ENCODE data around the gene AK5.

The AK5 gene

GRCh38 chr1:77534456-77534855 lies 252.6 kb downstream of the AK5 start:
- no peaks in the 10 kb centered on the region for H3K9me3 Mint-ChIP-seq
- no peak overlapping the region for H3K27ac Mint-ChIP-seq
- peaks cover 11% of the 10 kb centered on the region for H3K4me1 Mint-ChIP-seq
- no peak for DNase-seq
- H3K27me3 Mint-ChIP-seq, result no peaks in the 10 kb centered on the region
- no peak overlapping the region for H3K4me3 Mint-ChIP-seq
- no peak for ATAC-seq

- ATAC-seq, result no peak
- no peak for DNase-seq
- H3K27me3 Mint-ChIP-seq, result no peaks in the 10 kb centered on the region
- H3K4me3 Mint-ChIP-seq, result no peak overlapping the region
- H3K9me3 Mint-ChIP-seq, result no peaks in the 10 kb centered on the region
- H3K4me1 Mint-ChIP-seq, result peaks cover 14% of the 10 kb centered on the region
- H3K27ac Mint-ChIP-seq, result peak overlapping the region in 1 of 2 donors; percentile 30
These were observed 255.0 kb downstream of the AK5 start for GRCh38 chr1:77536813-77537212.

GRCh38 chr1:77538956-77539518 lies 257.2 kb downstream of the AK5 start:
- DNase-seq, result no peak

GRCh38 chr1:77539519-77540142 lies 257.8 kb downstream of the AK5 start:
- H3K4me1 Mint-ChIP-seq, result peaks cover 5% of the 10 kb centered on the region
- H3K9me3 Mint-ChIP-seq, result no peaks in the 10 kb centered on the region
- H3K27me3 Mint-ChIP-seq, result no peaks in the 10 kb centered on the region
- H3K4me3 Mint-ChIP-seq, result no peak overlapping the region
- ATAC-seq, result no peak
- H3K27ac Mint-ChIP-seq, result peak overlapping the region in 1 of 2 donors; percentile 20
- no peak for DNase-seq

More at GRCh38 chr1:77538956-77539518, 257.2 kb downstream of the AK5 start:
- peak; percentile 31 for ATAC-seq
- no peak overlapping the region for H3K27ac Mint-ChIP-seq
- H3K9me3 Mint-ChIP-seq, result no peaks in the 10 kb centered on the region
- no peaks in the 10 kb centered on the region for H3K27me3 Mint-ChIP-seq
- H3K4me3 Mint-ChIP-seq, result no peak overlapping the region
- H3K4me1 Mint-ChIP-seq, result peaks cover 6% of the 10 kb centered on the region

- Mint-ChIP-seq H3K4me1 (peaks cover 5% of the 10 kb centered on the region), H3K4me3 (no peak overlapping the region), H3K9me3 (no peaks in the 10 kb centered on the region), H3K27me3 (no peaks in the 10 kb centered on the region), H3K27ac (no peak overlapping the region)
- DNase-seq (no peak), ATAC-seq (no peak)
These were observed 258.8 kb downstream of the AK5 start for GRCh38 chr1:77540501-77541161.

GRCh38 chr1:77541162-77541545 lies 259.3 kb downstream of the AK5 start:
- H3K27ac Mint-ChIP-seq, result peak overlapping the region in 1 of 2 donors; percentile 29
- DNase-seq, result no peak
- no peaks in the 10 kb centered on the region for H3K9me3 Mint-ChIP-seq

GRCh38 chr1:77542813-77543420 lies 261.1 kb downstream of the AK5 start:
- Mint-ChIP-seq H3K27me3 (no peaks in the 10 kb centered on the region), H3K27ac (no peak overlapping the region), H3K4me1 (peaks cover 5% of the 10 kb centered on the region), H3K9me3 (no peaks in the 10 kb centered on the region), H3K4me3 (no peak overlapping the region)
- ATAC-seq, result no peak
- DNase-seq, result no peak

More at GRCh38 chr1:77541162-77541545, 259.3 kb downstream of the AK5 start:
- ATAC-seq, result no peak
- H3K4me1 Mint-ChIP-seq, result peaks cover 5% of the 10 kb centered on the region
- H3K4me3 Mint-ChIP-seq, result no peak overlapping the region
- H3K27me3 Mint-ChIP-seq, result no peaks in the 10 kb centered on the region

- DNase-seq (no peak), ATAC-seq (no peak)
- no peak overlapping the region for H3K4me3 Mint-ChIP-seq
- H3K27me3 Mint-ChIP-seq, result no peaks in the 10 kb centered on the region
- H3K9me3 Mint-ChIP-seq, result no peaks in the 10 kb centered on the region
- H3K4me1 Mint-ChIP-seq, result peaks cover 5% of the 10 kb centered on the region
- H3K27ac Mint-ChIP-seq, result no peak overlapping the region
These were observed 262.1 kb downstream of the AK5 start for GRCh38 chr1:77543822-77544448.

GRCh38 chr1:77544845-77545244 lies 263.0 kb downstream of the AK5 start:
- no peak overlapping the region for H3K4me3 Mint-ChIP-seq
- ATAC-seq, result no peak
- no peak overlapping the region for H3K27ac Mint-ChIP-seq
- H3K9me3 Mint-ChIP-seq, result no peaks in the 10 kb centered on the region
- DNase-seq, result no peak
- no peaks in the 10 kb centered on the region for H3K4me1 Mint-ChIP-seq
- H3K27me3 Mint-ChIP-seq, result no peaks in the 10 kb centered on the region

- H3K27ac Mint-ChIP-seq, result peak overlapping the region in 1 of 2 donors; percentile 61
- ATAC-seq (peak; percentile 20), DNase-seq (no peak)
These were observed 264.2 kb downstream of the AK5 start for GRCh38 chr1:77545970-77546369.

GRCh38 chr1:77546890-77547289 lies 265.1 kb downstream of the AK5 start:
- no peaks in the 10 kb centered on the region for H3K9me3 Mint-ChIP-seq

More at GRCh38 chr1:77545970-77546369, 264.2 kb downstream of the AK5 start:
- no peak overlapping the region for H3K4me3 Mint-ChIP-seq
- no peaks in the 10 kb centered on the region for H3K4me1 Mint-ChIP-seq
- H3K27me3 Mint-ChIP-seq, result no peaks in the 10 kb centered on the region
- H3K9me3 Mint-ChIP-seq, result no peaks in the 10 kb centered on the region

GRCh38 chr1:77548285-77548684 lies 266.5 kb downstream of the AK5 start:
- DNase-seq (no peak), ATAC-seq (no peak)
- no peaks in the 10 kb centered on the region for H3K9me3 Mint-ChIP-seq
- H3K4me3 Mint-ChIP-seq, result no peak overlapping the region
- no peaks in the 10 kb centered on the region for H3K4me1 Mint-ChIP-seq
- H3K27me3 Mint-ChIP-seq, result no peaks in the 10 kb centered on the region
- H3K27ac Mint-ChIP-seq, result no peak overlapping the region

More at GRCh38 chr1:77546890-77547289, 265.1 kb downstream of the AK5 start:
- H3K4me1 Mint-ChIP-seq, result no peaks in the 10 kb centered on the region
- no peak for ATAC-seq
- H3K27ac Mint-ChIP-seq, result no peak overlapping the region
- DNase-seq, result no peak
- H3K27me3 Mint-ChIP-seq, result no peaks in the 10 kb centered on the region
- H3K4me3 Mint-ChIP-seq, result no peak overlapping the region

GRCh38 chr1:77550135-77550534 lies 268.3 kb downstream of the AK5 start:
- Mint-ChIP-seq H3K9me3 (no peaks in the 10 kb centered on the region), H3K27ac (no peak overlapping the region), H3K27me3 (no peaks in the 10 kb centered on the region), H3K4me3 (no peak overlapping the region), H3K4me1 (no peaks in the 10 kb centered on the region)
- DNase-seq (no peak), ATAC-seq (no peak)

GRCh38 chr1:77552626-77553025 lies 270.8 kb downstream of the AK5 start:
- peaks cover 5% of the 10 kb centered on the region for H3K4me1 Mint-ChIP-seq
- no peak overlapping the region for H3K4me3 Mint-ChIP-seq

GRCh38 chr1:77553568-77554291 lies 271.9 kb downstream of the AK5 start:
- DNase-seq, result no peak
- peaks cover 5% of the 10 kb centered on the region for H3K4me1 Mint-ChIP-seq
- H3K9me3 Mint-ChIP-seq, result no peaks in the 10 kb centered on the region
- no peaks in the 10 kb centered on the region for H3K27me3 Mint-ChIP-seq
- no peak overlapping the region for H3K27ac Mint-ChIP-seq
- H3K4me3 Mint-ChIP-seq, result no peak overlapping the region
- no peak for ATAC-seq

More at GRCh38 chr1:77552626-77553025, 270.8 kb downstream of the AK5 start:
- Mint-ChIP-seq H3K27me3 (no peaks in the 10 kb centered on the region), H3K27ac (no peak overlapping the region), H3K9me3 (no peaks in the 10 kb centered on the region)
- ATAC-seq (no peak), DNase-seq (no peak)
